SK-N-SH treated with all-trans-retinoic acid at 6 μM for 48 hours (cell line): ENCODE results near the gene ADGRL4.

ENCODE experiments used
- ATAC-seq: fragments of 200-7000 bp; cut with Tn5 transposase; 3 replicates; pipeline ENCODE4 v1.9.1; 2020; ENCODE audit warnings: mild to moderate bottlenecking, moderate library complexity
- ARNTL ChIP-seq: fragments of 450-650 bp; formaldehyde crosslinking; IDR thresholded peaks from 2 replicates; pipeline ENCODE4 v1.5.0; 2020; ENCODE audit warnings: low read depth, mild to moderate bottlenecking, moderate library complexity, borderline replicate concordance
- BACH2 ChIP-seq: fragments of 250-450 bp; sonication (Bioruptor Pico); IDR thresholded peaks from 2 replicates; pipeline ENCODE4 v1.9.0; 2021; ENCODE audit warnings: mild to moderate bottlenecking, borderline replicate concordance
- CREB5 ChIP-seq: fragments of 250-450 bp; sonication (Bioruptor Pico); IDR thresholded peaks from 2 replicates; pipeline ENCODE4 v1.5.1; 2020; ENCODE audit warnings: low read depth, mild to moderate bottlenecking, moderate library complexity
- CSDC2 ChIP-seq: fragments of 250-450 bp; sonication (Bioruptor Pico); IDR thresholded peaks from 2 replicates; pipeline ENCODE4 v1.5.0; 2020; ENCODE audit warnings: mild to moderate bottlenecking, moderate library complexity
- CSRNP3 ChIP-seq: fragments of 250-450 bp; sonication (Bioruptor Pico); IDR thresholded peaks from 2 replicates; pipeline ENCODE4 v1.5.1; 2021; ENCODE audit warnings: mild to moderate bottlenecking, moderate library complexity
- ESRRG ChIP-seq: fragments of 250-450 bp; sonication (Bioruptor Pico); IDR thresholded peaks from 2 replicates; pipeline ENCODE4 v1.6.1; 2021; ENCODE audit warnings: mild to moderate bottlenecking
- GLIS3 ChIP-seq: fragments of 250-450 bp; sonication (Bioruptor Pico); IDR thresholded peaks from 2 replicates; pipeline ENCODE4 v1.5.0; 2020; ENCODE audit warnings: mild to moderate bottlenecking, moderate library complexity
- ISL1 ChIP-seq: fragments of 250-450 bp; sonication (Bioruptor Pico); IDR thresholded peaks from 2 replicates; pipeline ENCODE4 v2.1.2; 2022; ENCODE audit warnings: mild to moderate bottlenecking, moderate library complexity
- OSR1 ChIP-seq: fragments of 250-450 bp; sonication (Bioruptor Pico); IDR thresholded peaks from 2 replicates; pipeline ENCODE4 v1.8.0; 2022; ENCODE audit warnings: moderate library complexity, mild to moderate bottlenecking, inconsistent platforms
- PPARA ChIP-seq: fragments of 250-450 bp; sonication (Bioruptor Pico); IDR thresholded peaks from 2 replicates; pipeline ENCODE4 v1.5.0; 2020; ENCODE audit warnings: mild to moderate bottlenecking, borderline replicate concordance
- SNAI2 ChIP-seq: fragments of 250-450 bp; sonication (Bioruptor Pico); IDR thresholded peaks from 2 replicates; pipeline ENCODE4 v1.5.0; 2020; ENCODE audit warnings: mild to moderate bottlenecking, moderate library complexity
- TCF4 ChIP-seq: fragments of 250-450 bp; sonication (Bioruptor Pico); IDR thresholded peaks from 2 replicates; pipeline ENCODE4 v1.8.0; 2021; ENCODE audit warnings: mild to moderate bottlenecking, moderate library complexity, borderline replicate concordance
- TOX ChIP-seq: fragments of 250-450 bp; sonication (Bioruptor Pico); IDR thresholded peaks from 2 replicates; pipeline ENCODE4 v1.8.0; 2021; ENCODE audit warnings: mild to moderate bottlenecking, moderate library complexity, borderline replicate concordance
- ZC3H10 ChIP-seq: fragments of 250-450 bp; sonication (Bioruptor Pico); IDR thresholded peaks from 2 replicates; pipeline ENCODE4 v1.5.1; 2021; ENCODE audit warnings: mild to moderate bottlenecking, moderate library complexity
- ZFP3 ChIP-seq: fragments of 250-450 bp; sonication (Bioruptor Pico); IDR thresholded peaks from 2 replicates; pipeline ENCODE4 v1.5.0; 2020; ENCODE audit warnings: mild to moderate bottlenecking, moderate library complexity
- ZFP30 ChIP-seq: fragments of 450-650 bp; formaldehyde crosslinking; IDR thresholded peaks from 2 replicates; pipeline ENCODE4 v1.5.0; 2022; ENCODE audit warnings: mild to moderate bottlenecking, moderate library complexity
- ZNF565 ChIP-seq: fragments of 450-650 bp; formaldehyde crosslinking; conservative IDR thresholded peaks from 2 replicates; pipeline ENCODE4 v1.5.0; 2020; ENCODE audit warnings: low read depth, mild to moderate bottlenecking, moderate library complexity
- ZNF70 ChIP-seq: fragments of 450-650 bp; formaldehyde crosslinking; IDR thresholded peaks from 2 replicates; pipeline ENCODE4 v1.5.0; 2020; ENCODE audit warnings: mild to moderate bottlenecking, moderate library complexity
- ZNF8 ChIP-seq: fragments of 450-650 bp; formaldehyde crosslinking; IDR thresholded peaks from 2 replicates; pipeline ENCODE4 v1.5.0; 2020; ENCODE audit warnings: mild to moderate bottlenecking, moderate library complexity
- TF ChIP-seq, protein P1 (sequence below): fragments of 250-450 bp; sonication (Bioruptor Pico); IDR thresholded peaks from 2 replicates; pipeline ENCODE4 v1.5.0; 2020; ENCODE audit warnings: mild to moderate bottlenecking, moderate library complexity

The ADGRL4 gene

DNA sequence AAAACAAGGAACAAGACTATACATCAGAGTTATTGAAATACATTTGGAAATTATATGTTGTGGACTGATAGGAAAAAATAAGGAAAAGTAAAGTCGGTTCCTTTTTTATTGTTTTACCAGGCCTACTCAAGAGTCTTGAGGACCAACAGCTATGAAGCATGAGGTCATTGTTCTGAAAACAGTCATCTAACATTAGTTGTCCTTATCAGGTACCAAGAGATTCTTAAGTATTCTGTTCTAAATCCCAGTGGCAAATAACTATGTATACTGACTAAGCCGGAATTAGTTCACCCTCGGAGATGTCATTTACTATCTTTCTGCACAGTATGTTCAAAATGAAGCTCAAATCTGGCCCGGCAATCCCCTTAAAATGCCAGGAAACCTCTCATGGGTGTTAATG is 585 bp downstream of the ADGRL4 start:
- TF ChIP-seq ARNTL (CRISPR knock-in tag) = no peak
- TF ChIP-seq ZNF70 = no peak
- no peak for TF ChIP-seq PPARA (CRISPR knock-in tag)
- TF ChIP-seq TOX (CRISPR knock-in tag) = no peak
- TF ChIP-seq ZNF8 = no peak
- TF ChIP-seq ISL1 (CRISPR knock-in tag) = no peak
- TF ChIP-seq CSDC2 (CRISPR knock-in tag) = no peak
- TF ChIP-seq, protein P1, sequence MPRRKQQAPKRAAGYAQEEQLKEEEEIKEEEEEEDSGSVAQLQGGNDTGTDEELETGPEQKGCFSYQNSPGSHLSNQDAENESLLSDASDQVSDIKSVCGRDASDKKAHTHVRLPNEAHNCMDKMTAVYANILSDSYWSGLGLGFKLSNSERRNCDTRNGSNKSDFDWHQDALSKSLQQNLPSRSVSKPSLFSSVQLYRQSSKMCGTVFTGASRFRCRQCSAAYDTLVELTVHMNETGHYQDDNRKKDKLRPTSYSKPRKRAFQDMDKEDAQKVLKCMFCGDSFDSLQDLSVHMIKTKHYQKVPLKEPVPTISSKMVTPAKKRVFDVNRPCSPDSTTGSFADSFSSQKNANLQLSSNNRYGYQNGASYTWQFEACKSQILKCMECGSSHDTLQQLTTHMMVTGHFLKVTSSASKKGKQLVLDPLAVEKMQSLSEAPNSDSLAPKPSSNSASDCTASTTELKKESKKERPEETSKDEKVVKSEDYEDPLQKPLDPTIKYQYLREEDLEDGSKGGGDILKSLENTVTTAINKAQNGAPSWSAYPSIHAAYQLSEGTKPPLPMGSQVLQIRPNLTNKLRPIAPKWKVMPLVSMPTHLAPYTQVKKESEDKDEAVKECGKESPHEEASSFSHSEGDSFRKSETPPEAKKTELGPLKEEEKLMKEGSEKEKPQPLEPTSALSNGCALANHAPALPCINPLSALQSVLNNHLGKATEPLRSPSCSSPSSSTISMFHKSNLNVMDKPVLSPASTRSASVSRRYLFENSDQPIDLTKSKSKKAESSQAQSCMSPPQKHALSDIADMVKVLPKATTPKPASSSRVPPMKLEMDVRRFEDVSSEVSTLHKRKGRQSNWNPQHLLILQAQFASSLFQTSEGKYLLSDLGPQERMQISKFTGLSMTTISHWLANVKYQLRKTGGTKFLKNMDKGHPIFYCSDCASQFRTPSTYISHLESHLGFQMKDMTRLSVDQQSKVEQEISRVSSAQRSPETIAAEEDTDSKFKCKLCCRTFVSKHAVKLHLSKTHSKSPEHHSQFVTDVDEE (CRISPR knock-in tag) = no peak
- TF ChIP-seq OSR1 (CRISPR knock-in tag) = no peak
- TF ChIP-seq ZNF565 (CRISPR knock-in tag) = no peak
- TF ChIP-seq CSRNP3 = no peak
- TF ChIP-seq CREB5 (CRISPR knock-in tag) = no peak
- no peak for TF ChIP-seq ZC3H10 (CRISPR knock-in tag)
- TF ChIP-seq ZFP3 (CRISPR knock-in tag) = no peak
- no peak for TF ChIP-seq ESRRG (CRISPR knock-in tag)
- TF ChIP-seq SNAI2 = no peak
- TF ChIP-seq GLIS3 (CRISPR knock-in tag) = no peak
- TF ChIP-seq TCF4 (CRISPR knock-in tag) = no peak
- no peak for ATAC-seq

GRCh38 chr1:79004916-79005315 is 1.6 kb downstream of the ADGRL4 start:
- TF ChIP-seq ZNF8 (no peak), ISL1 (CRISPR knock-in tag) (no peak), SNAI2 (no peak), BACH2 (CRISPR knock-in tag) (no peak), CREB5 (CRISPR knock-in tag) (no peak), ZFP30 (no peak), ARNTL (CRISPR knock-in tag) (no peak), TCF4 (CRISPR knock-in tag) (no peak), PPARA (CRISPR knock-in tag) (no peak), CSDC2 (CRISPR knock-in tag) (no peak), ZNF565 (CRISPR knock-in tag) (no peak)
- TF ChIP-seq, protein P1 (CRISPR knock-in tag) = no peak
- ATAC-seq = no peak

- ATAC-seq = no peak
- TF ChIP-seq ZNF565 (CRISPR knock-in tag) (no peak), ZFP3 (CRISPR knock-in tag) (no peak), CREB5 (CRISPR knock-in tag) (no peak), ZFP30 (no peak), BACH2 (CRISPR knock-in tag) (no peak), SNAI2 (no peak), CSRNP3 (no peak)
- TF ChIP-seq, protein P1 (CRISPR knock-in tag) = no peak
Measured at GRCh38 chr1:78996791-78997190, 9.7 kb downstream of the ADGRL4 start.
